Memory B cell (primary cell): Measurements from ENCODE around the gene PIGH.

ENCODE experiments used
- ATAC-seq: fragments of 150-1000 bp; cut with Tn5 transposase; 2 replicates; pipeline ENCODE4 v1.10.0; 2021; ENCODE audit warnings: low read depth, mild to moderate bottlenecking, moderate library complexity
- DNase-seq, 2 donors: peaks; one replicate each; pipeline ENCODE4 v3.0.0; 2022; ENCODE audit warnings: low spot score in 2 of 2
- H3K27ac Mint-ChIP-seq: one replicate; pipeline ENCODE4 v1.8.0; 2022; ENCODE audit warnings: mild to moderate bottlenecking, moderate library complexity, mixed read lengths
- H3K27me3 Mint-ChIP-seq: one replicate; pipeline ENCODE4 v1.8.0; 2022; ENCODE audit warnings: mixed read lengths
- H3K36me3 Mint-ChIP-seq: one replicate; pipeline ENCODE4 v1.8.0; 2022; ENCODE audit warnings: mild to moderate bottlenecking, mixed read lengths
- H3K4me1 Mint-ChIP-seq: one replicate; pipeline ENCODE4 v1.8.0; 2022; ENCODE audit warnings: mixed read lengths
- H3K4me3 Mint-ChIP-seq: one replicate; pipeline ENCODE4 v1.8.0; 2022; ENCODE audit warnings: mild to moderate bottlenecking, moderate library complexity, mixed read lengths
- H3K9me3 Mint-ChIP-seq: one replicate; pipeline ENCODE4 v1.8.0; 2022; ENCODE audit warnings: mixed read lengths

Gene PIGH

DNA sequence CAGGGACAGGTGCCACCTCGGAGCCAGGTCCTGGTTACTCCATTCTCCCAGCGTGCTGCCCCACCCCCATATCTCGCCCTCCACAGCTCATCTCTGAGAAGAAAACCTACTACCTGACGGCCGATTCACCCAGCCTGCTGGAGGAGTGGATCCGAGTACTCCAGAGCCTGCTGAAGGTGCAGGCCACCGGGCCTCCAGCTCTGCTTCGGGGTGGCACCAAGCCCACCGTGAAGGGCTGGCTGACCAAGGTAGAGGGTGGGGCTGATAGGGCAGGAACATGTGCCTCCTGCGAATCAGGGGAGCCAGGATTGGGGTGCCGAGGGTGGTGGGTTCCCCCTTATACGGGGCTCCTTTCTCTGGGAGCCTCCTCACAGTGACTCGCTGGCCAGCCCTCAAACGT, 25.9 kb downstream of the PIGH start:
- H3K36me3 Mint-ChIP-seq = no peaks in the 10 kb centered on the region
- peaks cover 9% of the 10 kb centered on the region for H3K27me3 Mint-ChIP-seq
- H3K4me1 Mint-ChIP-seq = peaks cover 4% of the 10 kb centered on the region

DNA sequence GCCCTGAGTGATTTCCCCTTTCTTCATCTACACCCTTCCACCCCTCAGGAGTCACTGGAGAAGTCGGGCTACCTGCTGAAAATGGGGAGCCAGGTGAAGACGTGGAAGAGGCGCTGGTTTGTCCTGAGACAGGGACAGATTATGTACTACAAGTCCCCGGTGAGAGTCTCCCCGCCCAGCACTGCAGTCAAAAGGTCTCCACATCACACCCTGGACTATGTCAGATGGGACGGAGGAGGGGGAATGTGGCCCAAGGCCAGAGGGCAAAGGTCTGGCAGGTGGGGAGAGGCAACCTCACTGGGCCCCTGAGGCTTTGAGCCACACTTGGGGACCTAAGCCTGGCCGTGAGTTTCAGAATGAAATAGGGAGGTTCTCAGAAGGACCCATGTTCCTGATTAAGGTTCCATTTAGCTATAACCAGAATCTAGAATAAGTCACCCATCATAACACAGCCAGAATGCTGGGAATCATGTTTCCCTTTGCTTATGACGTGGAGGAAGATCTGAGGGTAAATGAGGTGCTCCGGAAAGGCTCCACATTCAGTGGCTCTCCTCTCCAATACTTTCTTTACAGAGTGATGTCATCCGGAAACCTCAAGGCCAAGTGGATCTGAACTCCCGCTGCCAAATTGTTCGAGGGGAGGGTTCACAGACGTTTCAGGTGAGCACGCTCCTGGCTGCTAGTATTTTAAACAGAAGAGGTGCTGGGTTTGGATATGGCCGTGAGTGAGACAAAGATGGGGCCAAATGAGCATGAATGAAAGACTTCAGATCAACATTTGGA, 26.6 kb downstream of the PIGH start:
- H3K4me3 Mint-ChIP-seq = no peak overlapping the region

More for the DNA sequence above, 25.9 kb downstream of the PIGH start:
- ATAC-seq (no peak), DNase-seq (no peak)
- no peak overlapping the region for H3K27ac Mint-ChIP-seq
- no peaks in the 10 kb centered on the region for H3K9me3 Mint-ChIP-seq
- no peak overlapping the region for H3K4me3 Mint-ChIP-seq

DNA sequence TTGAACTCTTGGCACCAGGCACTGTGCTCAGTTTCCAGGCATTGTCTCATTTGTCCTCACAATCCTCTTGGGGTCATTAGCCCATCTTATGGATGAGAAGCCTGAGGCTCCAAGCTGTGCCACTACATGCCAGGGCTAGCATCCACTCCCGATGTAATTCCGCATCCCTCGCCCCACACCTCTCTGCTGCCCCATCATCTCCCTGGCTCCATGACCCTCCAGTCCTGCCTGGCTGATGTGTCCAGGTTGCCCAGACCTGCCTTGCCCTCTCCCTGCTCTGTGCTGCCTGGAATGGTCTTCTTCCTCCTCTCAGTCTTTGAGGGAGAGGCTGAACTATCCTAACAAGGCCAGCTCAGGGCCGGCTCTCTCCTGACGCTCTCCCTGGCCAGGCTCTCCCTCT, 27.5 kb downstream of the PIGH start:
- ATAC-seq (no peak), DNase-seq (no peak)
- Mint-ChIP-seq H3K9me3 (no peaks in the 10 kb centered on the region), H3K27ac (no peak overlapping the region), H3K36me3 (no peaks in the 10 kb centered on the region), H3K27me3 (peaks cover 9% of the 10 kb centered on the region), H3K4me3 (no peak overlapping the region), H3K4me1 (peaks cover 4% of the 10 kb centered on the region)

More for the DNA sequence above, 26.6 kb downstream of the PIGH start:
- DNase-seq (no peak), ATAC-seq (no peak)
- peaks cover 4% of the 10 kb centered on the region for H3K4me1 Mint-ChIP-seq
- no peaks in the 10 kb centered on the region for H3K36me3 Mint-ChIP-seq
- no peak overlapping the region for H3K27ac Mint-ChIP-seq
- no peaks in the 10 kb centered on the region for H3K9me3 Mint-ChIP-seq
- peaks cover 9% of the 10 kb centered on the region for H3K27me3 Mint-ChIP-seq

DNA sequence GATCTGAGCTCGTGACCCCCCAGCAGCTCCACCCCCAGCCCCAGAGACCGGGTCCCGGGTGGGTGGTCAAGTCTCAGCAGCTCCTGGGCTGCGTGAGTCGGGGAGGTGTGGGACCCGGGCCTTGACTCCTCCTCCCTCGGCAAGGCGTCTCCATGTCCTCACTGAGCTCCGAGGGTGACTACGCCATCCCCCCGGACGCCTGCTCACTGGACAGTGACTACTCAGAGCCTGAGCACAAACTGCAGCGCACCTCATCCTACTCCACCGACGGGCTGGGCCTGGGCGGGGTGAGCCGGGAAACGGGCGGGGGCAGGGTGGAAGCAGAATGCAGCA, 28.1 kb downstream of the PIGH start:
- Mint-ChIP-seq H3K4me3 (no peak overlapping the region), H3K27ac (no peak overlapping the region), H3K9me3 (no peaks in the 10 kb centered on the region), H3K27me3 (peaks cover 12% of the 10 kb centered on the region), H3K4me1 (peaks cover 7% of the 10 kb centered on the region), H3K36me3 (no peaks in the 10 kb centered on the region)
- ATAC-seq (no peak), DNase-seq (no peak)

DNA sequence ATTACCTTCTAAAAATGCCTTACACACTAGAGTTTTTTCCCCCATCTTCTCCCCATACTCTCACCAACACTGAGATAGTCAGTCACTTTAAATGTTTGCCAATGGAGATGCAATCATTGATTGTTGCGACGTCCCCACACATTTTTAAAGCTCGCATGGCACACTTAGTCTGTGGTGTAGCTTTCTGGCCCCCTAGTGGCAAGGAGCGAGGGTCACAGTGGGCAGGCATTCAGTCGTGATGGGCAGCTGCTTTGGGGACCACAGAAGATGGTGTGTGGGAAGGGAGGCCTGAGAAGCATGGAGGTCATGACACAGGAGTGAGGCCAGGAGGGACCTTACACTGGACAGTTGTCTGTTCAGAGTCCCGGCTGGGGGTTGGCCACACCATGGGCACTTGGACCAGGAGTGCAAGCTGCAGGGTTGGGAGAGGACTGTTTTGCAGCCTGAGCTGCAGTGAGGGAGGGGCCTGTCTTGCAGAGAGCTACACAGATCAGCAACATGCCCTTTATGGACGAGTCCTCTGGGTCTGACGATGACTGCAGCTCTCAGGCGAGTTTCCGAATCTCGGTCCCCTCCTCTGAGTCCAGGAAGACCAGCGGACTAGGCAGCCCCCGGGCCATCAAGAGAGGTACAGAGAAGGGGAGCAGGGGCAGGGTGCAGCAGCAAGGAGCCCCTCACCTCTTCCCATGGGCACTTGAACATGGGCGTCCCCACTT, 28.6 kb downstream of the PIGH start:
- H3K27me3 Mint-ChIP-seq = peaks cover 12% of the 10 kb centered on the region
- H3K4me3 Mint-ChIP-seq = no peak overlapping the region
- no peaks in the 10 kb centered on the region for H3K36me3 Mint-ChIP-seq
- no peak overlapping the region for H3K27ac Mint-ChIP-seq
- peak; percentile 96 for ATAC-seq
- peaks cover 7% of the 10 kb centered on the region for H3K4me1 Mint-ChIP-seq
- no peaks in the 10 kb centered on the region for H3K9me3 Mint-ChIP-seq
- peak; percentile 62 to 72 for DNase-seq

DNA sequence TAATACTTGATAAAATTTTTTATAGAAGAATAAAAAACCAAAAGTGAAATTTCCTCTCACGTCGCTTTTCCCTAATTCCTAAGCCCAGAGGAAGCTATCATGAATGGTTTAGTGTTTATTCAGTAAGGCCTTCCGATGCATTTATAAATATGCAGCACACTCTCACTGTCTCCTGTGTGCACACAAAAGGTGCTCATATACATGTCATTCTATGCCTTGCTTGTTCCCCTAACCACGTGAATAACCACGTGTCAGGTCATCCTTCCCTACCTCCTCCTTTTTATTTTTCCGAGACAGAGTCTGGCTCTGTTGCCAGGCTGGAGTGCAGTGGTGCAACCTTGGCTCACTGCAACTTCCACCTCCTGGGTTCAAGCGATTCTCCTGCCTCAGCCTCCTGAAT, 29.6 kb downstream of the PIGH start:
- DNase-seq (no peak), ATAC-seq (no peak)
- no peak overlapping the region for H3K4me3 Mint-ChIP-seq
- no peaks in the 10 kb centered on the region for H3K36me3 Mint-ChIP-seq
- H3K9me3 Mint-ChIP-seq = no peaks in the 10 kb centered on the region
- H3K27ac Mint-ChIP-seq = no peak overlapping the region
- peaks cover 7% of the 10 kb centered on the region for H3K4me1 Mint-ChIP-seq
- peaks cover 12% of the 10 kb centered on the region for H3K27me3 Mint-ChIP-seq

DNA sequence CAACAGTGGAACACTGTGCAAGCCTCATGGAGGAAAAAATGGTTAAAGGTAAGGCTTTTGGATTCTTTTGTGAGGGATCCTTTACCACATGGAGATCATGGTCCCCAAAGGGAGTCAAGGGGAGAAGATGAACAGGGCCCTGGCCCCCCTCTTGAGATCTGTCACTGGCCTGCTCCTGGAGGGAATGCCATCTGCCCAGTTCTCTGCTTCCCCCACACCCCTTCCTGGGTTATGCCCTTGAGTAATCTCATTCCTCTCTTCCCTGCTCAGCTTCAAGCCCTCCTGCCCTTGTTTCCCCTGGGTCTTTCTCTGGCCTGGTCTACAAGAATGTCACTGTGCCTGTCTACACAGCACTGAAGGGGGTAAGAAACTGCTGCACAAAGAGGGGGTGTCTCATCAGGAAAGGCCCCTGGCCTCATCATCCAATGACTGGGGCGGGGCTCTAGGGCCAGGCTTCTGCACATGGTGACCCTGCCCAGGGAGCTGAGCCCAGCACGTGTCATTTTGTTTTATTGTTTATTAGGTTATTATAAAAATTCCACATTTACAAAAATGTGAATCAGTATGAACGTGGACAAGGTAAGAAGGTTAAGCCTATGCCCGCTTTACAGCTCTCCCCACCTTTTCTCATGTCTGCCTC, 30.3 kb downstream of the PIGH start:
- Mint-ChIP-seq H3K27me3 (peaks cover 12% of the 10 kb centered on the region), H3K36me3 (no peaks in the 10 kb centered on the region), H3K27ac (no peak overlapping the region), H3K4me3 (no peak overlapping the region), H3K4me1 (peaks cover 7% of the 10 kb centered on the region), H3K9me3 (no peaks in the 10 kb centered on the region)
- no peak for ATAC-seq
- DNase-seq = no peak

DNA sequence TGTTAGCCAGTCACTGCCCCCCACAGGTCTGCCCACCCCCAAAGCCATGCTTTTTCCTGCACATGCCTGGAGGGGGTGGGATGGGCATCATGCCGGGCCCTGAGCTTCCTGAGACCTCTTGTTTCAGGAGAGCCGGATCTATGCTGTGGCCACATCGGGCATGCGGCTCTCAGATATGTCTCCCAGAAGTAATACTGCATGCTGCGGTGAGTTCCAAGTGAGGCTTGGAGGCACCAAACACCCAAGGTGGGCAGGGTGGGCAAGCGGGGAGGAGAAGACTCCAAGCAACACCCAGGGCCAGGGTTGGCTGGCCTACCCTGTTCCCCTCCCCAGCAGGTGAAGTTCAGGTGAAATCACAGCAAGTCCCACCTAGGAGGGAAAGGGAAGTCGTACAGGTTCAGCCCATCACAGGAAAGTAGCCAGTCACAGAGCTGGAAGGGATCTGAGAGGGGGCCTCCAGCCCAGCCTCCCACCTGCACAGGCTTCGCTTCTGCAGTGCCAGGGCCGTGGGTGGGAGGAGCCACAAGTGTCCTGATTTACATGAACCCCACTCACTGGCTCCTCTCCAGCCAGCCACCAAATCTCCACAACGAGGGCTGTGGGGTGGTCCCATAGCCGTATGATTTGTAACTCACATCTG, 30.9 kb downstream of the PIGH start:
- peaks cover 7% of the 10 kb centered on the region for H3K4me1 Mint-ChIP-seq
- no peak for DNase-seq
- H3K9me3 Mint-ChIP-seq = no peaks in the 10 kb centered on the region
- H3K27ac Mint-ChIP-seq = no peak overlapping the region
- ATAC-seq = no peak
- peaks cover 12% of the 10 kb centered on the region for H3K27me3 Mint-ChIP-seq
- H3K4me3 Mint-ChIP-seq = no peak overlapping the region
- no peaks in the 10 kb centered on the region for H3K36me3 Mint-ChIP-seq

DNA sequence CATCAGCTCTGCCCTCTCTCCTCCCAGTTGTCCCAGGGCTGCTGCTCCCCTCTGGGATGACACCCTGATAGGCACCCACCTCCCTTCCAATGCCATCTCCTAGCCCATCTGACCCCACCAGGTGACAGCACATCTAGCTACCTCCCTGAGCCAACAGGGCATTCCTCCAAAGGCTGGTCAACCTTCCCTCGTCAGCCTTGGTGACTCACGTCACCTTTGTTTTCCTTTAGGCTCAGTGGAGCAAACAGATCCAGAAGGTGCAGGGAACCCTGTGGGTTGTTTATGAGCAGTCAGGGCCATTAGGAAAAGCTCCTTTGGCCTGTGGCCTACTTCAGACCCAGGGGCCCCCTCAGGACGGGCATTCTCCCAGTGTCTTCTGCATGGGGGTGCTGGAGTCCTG, 32.4 kb downstream of the PIGH start:
- H3K9me3 Mint-ChIP-seq = no peaks in the 10 kb centered on the region
- ATAC-seq (no peak), DNase-seq (no peak)
- H3K4me3 Mint-ChIP-seq = no peak overlapping the region
- peaks cover 7% of the 10 kb centered on the region for H3K4me1 Mint-ChIP-seq
- H3K36me3 Mint-ChIP-seq = no peaks in the 10 kb centered on the region
- H3K27me3 Mint-ChIP-seq = peaks cover 9% of the 10 kb centered on the region
- no peak overlapping the region for H3K27ac Mint-ChIP-seq

DNA sequence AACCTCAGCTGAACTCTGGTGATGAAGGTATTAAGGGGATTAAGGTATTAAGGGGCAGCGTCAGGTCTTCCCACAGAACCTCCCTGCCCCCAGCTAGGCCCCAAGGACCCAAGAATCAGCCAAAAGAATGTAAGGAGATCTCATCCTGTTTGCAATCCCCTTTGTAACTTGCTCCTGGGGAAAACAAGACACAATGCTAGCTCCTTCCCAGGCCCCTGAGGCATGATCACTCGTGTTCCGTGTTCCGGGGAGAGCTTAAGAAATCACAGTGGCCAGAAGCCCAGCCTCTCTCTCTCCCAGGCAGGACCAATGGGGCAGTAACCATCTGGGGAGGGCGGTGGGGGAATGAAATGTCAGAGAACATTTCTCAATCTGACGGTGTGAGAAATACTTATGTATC, 33.2 kb downstream of the PIGH start:
- no peaks in the 10 kb centered on the region for H3K36me3 Mint-ChIP-seq
- no peaks in the 10 kb centered on the region for H3K9me3 Mint-ChIP-seq
- peaks cover 9% of the 10 kb centered on the region for H3K27me3 Mint-ChIP-seq
- no peak overlapping the region for H3K27ac Mint-ChIP-seq
- no peak overlapping the region for H3K4me3 Mint-ChIP-seq
- no peak for ATAC-seq
- DNase-seq = no peak
- peaks cover 7% of the 10 kb centered on the region for H3K4me1 Mint-ChIP-seq

DNA sequence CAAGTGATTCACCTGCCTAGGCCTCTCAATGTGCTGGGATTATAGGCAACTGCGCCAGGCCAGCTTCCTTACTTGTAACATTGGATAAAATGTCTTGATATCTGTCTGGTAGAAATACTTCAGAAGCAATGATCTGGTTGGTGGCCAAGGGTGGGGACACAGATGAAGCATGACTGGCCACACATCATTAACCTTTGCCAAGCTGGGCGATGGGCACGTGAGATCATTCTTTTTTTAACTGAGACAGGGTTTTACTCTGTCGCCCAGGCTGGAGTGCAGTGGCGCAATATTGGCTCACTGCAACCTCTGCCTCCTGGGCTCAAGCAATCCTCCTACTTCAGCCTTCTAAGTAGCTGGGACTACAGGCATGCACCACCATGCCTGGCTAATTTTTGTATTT, 35.8 kb downstream of the PIGH start:
- ATAC-seq (no peak), DNase-seq (no peak)
- no peaks in the 10 kb centered on the region for H3K9me3 Mint-ChIP-seq
- H3K27me3 Mint-ChIP-seq = peaks cover 3% of the 10 kb centered on the region
- H3K4me1 Mint-ChIP-seq = peaks cover 3% of the 10 kb centered on the region
- H3K4me3 Mint-ChIP-seq = no peak overlapping the region
- no peaks in the 10 kb centered on the region for H3K36me3 Mint-ChIP-seq
- no peak overlapping the region for H3K27ac Mint-ChIP-seq

DNA sequence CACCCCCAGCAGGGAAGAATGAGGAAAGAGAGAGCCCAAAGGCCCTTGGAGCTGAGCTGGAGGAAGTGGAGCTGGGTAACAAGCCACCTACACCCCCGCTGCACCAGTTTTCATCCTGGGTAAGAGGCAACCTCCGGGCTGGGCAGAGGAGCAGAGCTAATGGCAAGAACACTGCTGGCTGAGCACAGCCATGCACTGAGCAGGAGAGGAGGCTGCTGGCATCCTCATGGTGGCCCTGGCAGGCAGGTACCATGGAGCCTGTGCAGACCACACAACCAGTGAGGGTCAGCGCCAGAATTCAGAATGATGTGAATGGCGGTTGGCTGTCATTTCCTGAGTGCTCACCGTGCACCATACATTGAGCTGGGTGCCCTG, 37.3 kb downstream of the PIGH start:
- peaks cover 3% of the 10 kb centered on the region for H3K4me1 Mint-ChIP-seq
- H3K27me3 Mint-ChIP-seq = peaks cover 3% of the 10 kb centered on the region
- no peak for ATAC-seq
- H3K36me3 Mint-ChIP-seq = no peaks in the 10 kb centered on the region
- no peaks in the 10 kb centered on the region for H3K9me3 Mint-ChIP-seq
- no peak overlapping the region for H3K4me3 Mint-ChIP-seq
- H3K27ac Mint-ChIP-seq = no peak overlapping the region
- no peak for DNase-seq

DNA sequence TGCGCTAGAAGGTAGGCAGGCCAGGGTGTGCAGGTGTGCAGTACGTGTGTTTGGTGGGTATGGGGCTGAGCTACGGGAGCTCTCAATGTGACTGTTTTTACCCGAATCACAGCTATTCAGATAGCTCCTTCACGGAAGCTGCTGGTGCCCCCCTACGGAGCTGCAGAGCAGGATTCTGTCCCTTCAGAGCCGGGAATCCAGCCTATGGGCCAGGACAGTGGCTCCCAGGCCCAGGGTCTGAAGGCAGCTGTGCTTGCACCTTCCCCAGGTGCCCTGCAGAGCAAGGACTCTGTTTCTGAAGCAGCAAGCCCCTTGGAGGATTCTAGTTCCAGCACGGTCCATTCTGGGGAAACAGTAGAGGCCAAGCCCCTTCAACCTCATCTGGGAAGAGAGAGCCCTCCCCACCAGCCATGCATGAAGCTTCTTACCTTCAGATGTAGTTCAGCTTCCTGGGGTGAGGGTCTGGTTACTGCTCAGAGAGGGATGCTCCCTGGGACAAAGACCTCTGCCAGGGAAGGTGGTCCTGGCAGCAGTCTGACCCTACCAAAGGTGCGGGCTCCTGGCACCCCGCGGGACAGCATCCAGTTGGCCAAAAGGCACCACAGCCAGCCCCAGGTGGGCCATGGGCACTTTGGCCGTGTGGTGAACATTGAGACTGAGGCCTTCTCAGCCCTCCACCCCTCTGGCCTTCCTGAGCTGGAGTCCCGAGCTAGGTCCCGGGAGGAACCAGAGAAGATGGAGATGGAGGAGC, 37.9 kb downstream of the PIGH start:
- Mint-ChIP-seq H3K9me3 (no peaks in the 10 kb centered on the region), H3K36me3 (no peaks in the 10 kb centered on the region), H3K27ac (no peak overlapping the region), H3K27me3 (no peaks in the 10 kb centered on the region), H3K4me1 (no peaks in the 10 kb centered on the region), H3K4me3 (no peak overlapping the region)
- DNase-seq = no peak
- no peak for ATAC-seq

DNA sequence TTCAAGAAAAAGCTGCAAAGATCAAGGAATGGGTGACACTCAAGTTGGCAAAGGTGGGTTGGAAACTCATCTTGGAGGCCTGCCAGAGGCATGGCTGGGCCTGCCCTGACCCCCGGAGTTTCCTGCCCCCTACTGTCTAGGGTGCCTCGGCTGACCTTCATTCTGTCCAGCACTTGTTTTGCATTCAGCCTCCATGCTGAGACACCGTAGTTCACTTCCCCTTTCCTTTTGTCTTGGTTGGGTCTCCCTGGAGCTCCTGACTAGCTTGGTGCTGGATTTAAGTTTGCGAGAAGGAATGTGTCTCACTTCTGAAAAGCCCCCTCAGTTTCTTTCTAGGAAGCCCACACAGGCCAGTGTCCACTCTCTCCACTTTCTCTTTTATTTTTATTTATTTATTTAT, 40.4 kb downstream of the PIGH start:
- Mint-ChIP-seq H3K27me3 (no peaks in the 10 kb centered on the region), H3K27ac (no peak overlapping the region), H3K4me1 (no peaks in the 10 kb centered on the region), H3K9me3 (no peaks in the 10 kb centered on the region), H3K4me3 (no peak overlapping the region), H3K36me3 (no peaks in the 10 kb centered on the region)
- no peak for DNase-seq
- ATAC-seq = no peak
